K562 (cell line): ENCODE measurements around the gene PPIL4. TPM values are rescaled to one million over a fixed set of nuclear protein-coding genes. Genes with fewer than 3 reads are reported as not detected.

Source experiments
- ESRRB ChIP-seq: fragments of 250-450 bp; sonication (Bioruptor Pico); IDR thresholded peaks from 2 replicates; pipeline ENCODE4 v1.5.0; 2020; ENCODE audit warnings: mild to moderate bottlenecking, moderate library complexity, borderline replicate concordance
- MTA2 ChIP-seq: fragments of 450-650 bp; IDR thresholded peaks from 2 replicates; pipeline ENCODE4 v1.6.1; 2016; ENCODE audit warnings: low read depth
- PHTF2 ChIP-seq: fragments of 250-450 bp; sonication (Bioruptor Pico); IDR thresholded peaks from 2 replicates; pipeline ENCODE4 v1.5.0; 2021; ENCODE audit warnings: mild to moderate bottlenecking
- POLR2G ChIP-seq: fragments of 200-400 bp; formaldehyde crosslinking; IDR thresholded peaks from 2 replicates; pipeline ENCODE4 v1.6.1; 2017; ENCODE audit warnings: low read depth, mild to moderate bottlenecking, antibody characterized with exemption, low read length, moderate library complexity
- polyA plus RNA-seq, 8 experiments: library from polyadenylated mRNA; depleted of rRNA in 4 of 8; stranded (reverse) in 5 of 8; unstranded in 3 of 8; fragments of >200 nt; fragmentation: Nextera tagmentation in 2 of 8; fragmentation: Illumina TruSeq in 1 of 8; extraction: Ambion mirVana in 2 of 8; extraction: Trizol in 1 of 8; gene quantifications; 2 replicates each; pipeline versions ENCODE4 v1.2.1 to v1.2.3, GENCODE V29; 2011 to 2014; ENCODE audit warnings: inconsistent platforms in 1 of 8, missing spikeins in 1 of 8
- total RNA-seq, 7 experiments: library from RNA; depleted of rRNA in 6 of 7; stranded (reverse); fragments of >200 nt in 6 of 7; fragmentation: Illumina TruSeq in 2 of 7; extraction: Trizol in 2 of 7; gene quantifications; 2 replicates each; pipeline versions ENCODE4 v1.2.1 to v1.2.3, GENCODE V29; 2011 to 2021; ENCODE audit warnings: low replicate concordance in 1 of 7
- TF ChIP-seq, protein P1 (sequence below), 2 experiments: fragments of 450-650 bp; IDR thresholded peaks; 2 replicates each; pipeline ENCODE4 v1.6.1; 2016; ENCODE audit warnings: mild to moderate bottlenecking in 2 of 2, borderline replicate concordance in 1 of 2, low read depth in 1 of 2, moderate library complexity in 1 of 2

The PPIL4 gene
- total and polyA plus RNA-seq, 9 of the 15 experiments (the other 6 are each of a cell fraction or from before 2014, with no cell fraction given) = 14.5 to 55.2 (median 45.9) TPM

DNA sequence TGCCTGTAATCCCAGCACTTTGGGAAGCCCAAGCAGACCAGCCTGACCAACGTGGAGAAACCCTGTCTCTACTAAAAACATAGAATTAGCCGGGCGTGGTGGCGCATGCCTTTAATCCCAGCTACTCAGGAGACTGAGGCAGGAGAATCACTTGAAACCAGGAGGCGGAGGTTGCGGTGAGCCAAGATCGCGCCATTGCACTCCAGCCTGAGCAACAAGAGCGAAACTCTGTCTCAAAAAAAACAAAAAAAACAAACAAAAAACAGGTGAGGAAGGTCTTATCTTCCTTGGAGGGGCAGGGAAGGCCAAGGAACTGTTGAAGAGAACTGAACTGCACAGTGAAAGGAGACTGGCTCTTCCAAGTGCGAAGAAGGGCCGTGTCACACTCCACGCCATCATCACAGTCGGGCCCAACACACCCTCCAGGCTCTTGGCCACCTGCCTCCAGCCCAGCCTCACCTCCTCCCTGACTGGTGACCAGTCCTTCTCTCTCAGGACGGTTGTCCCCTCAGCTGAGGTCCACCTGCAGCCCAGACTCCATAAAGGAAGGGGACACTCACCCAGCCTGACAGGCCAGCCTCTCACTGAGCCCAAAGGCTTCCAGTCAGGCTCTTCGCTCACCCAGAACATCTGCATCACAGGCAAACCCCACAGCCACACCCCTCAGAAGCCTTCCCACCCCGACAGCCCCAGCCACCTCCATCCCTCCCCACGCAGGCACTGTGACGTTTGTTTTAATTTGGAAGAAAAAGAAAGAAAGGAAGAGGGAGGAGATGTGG is 65.2 kb downstream of the PPIL4 start (continued):
- TF ChIP-seq, protein P1, sequence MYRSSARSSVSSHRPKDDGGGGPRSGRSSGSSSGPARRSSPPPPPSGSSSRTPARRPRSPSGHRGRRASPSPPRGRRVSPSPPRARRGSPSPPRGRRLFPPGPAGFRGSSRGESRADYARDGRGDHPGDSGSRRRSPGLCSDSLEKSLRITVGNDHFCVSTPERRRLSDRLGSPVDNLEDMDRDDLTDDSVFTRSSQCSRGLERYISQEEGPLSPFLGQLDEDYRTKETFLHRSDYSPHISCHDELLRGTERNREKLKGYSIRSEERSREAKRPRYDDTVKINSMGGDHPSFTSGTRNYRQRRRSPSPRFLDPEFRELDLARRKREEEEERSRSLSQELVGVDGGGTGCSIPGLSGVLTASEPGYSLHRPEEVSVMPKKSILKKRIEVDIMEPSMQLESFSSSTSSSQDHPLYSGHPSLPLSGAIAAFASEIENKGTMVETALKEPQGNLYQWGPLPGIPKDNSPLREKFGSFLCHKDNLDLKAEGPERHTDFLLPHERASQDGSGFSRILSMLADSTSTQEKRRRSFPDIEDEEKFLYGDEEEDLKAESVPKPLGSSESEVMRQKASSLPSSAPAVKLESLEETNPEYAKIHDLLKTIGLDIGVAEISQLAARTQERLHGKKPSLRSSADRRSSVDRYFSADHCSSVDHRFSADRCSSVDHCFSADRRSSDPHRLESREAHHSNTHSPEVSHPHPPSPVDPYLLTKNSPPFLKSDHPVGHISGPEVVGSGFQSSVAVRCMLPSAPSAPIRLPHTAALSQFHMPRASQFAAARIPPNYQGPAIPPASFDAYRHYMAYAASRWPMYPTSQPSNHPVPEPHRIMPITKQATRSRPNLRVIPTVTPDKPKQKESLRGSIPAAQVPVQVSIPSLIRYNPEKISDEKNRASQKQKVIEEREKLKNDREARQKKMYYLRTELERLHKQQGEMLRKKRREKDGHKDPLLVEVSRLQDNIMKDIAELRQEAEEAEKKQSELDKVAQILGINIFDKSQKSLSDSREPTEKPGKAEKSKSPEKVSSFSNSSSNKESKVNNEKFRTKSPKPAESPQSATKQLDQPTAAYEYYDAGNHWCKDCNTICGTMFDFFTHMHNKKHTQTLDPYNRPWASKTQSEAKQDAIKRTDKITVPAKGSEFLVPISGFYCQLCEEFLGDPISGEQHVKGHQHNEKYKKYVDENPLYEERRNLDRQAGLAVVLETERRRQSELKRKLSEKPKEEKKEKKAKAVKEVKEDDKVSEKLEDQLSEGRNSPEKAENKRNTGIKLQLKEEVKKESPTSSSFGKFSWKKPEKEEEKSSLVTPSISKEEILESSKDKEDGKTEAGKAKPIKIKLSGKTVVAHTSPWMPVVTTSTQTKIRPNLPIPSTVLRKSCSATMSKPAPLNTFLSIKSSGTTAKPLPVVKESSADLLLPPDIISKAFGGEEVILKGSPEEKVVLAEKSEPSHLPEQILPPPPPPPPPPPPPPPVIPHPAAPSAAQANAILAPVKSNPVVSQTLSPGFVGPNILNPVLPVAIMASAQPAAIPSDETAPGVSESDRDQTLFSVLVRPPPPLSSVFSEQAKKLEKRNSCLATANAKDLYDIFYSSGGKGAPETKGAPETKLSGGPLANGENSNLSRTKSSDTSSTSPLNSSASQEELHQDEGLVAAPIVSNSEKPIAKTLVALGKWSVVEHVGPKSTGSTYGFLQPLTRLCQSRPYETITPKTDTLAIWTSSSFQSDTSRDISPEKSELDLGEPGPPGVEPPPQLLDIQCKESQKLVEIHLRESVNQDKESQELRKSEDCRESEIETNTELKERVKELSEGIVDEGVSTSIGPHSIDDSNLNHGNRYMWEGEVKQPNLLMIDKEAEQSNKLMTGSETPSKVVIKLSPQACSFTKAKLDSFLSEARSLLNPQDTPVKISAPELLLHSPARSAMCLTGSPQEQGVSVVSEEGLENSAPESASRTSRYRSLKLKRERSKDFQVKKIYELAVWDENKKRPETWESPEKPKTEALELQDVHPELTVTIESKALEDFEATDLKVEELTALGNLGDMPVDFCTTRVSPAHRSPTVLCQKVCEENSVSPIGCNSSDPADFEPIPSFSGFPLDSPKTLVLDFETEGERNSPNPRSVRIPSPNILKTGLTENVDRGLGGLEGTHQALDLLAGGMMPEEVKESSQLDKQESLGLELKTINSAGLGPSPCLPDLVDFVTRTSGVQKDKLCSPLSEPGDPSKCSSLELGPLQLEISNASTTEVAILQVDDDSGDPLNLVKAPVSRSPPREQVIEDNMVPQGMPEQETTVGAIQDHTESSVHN (IDR thresholded peaks at IDR 0.05; ENCODE audit: borderline replicate concordance in 1 of 2, low read depth in 1 of 2) = no peak
- no peak for TF ChIP-seq ESRRB (CRISPR knock-in tag)
- TF ChIP-seq POLR2G = no peak
- no peak for TF ChIP-seq MTA2
- TF ChIP-seq PHTF2 (CRISPR knock-in tag) = no peak
- TF ChIP-seq, all 486 proteins: peak for 0
